Lower leg skin (tissue), 4 donors: ENCODE results near the gene PRR30. TPM values are rescaled to one million over a fixed set of nuclear protein-coding genes. Genes with fewer than 3 reads are reported as not detected.
A peak's percentile ranks its signal among the peaks of the same experiment; 100 is the strongest.

Source experiments
- DNase-seq, 2 donors: peaks; one replicate each; pipeline ENCODE4 v3.0.0-alpha.2; 2019; ENCODE audit warnings: low spot score in 2 of 2
- H3K4me3 ChIP-seq: fragments of 200-600 bp; sonication (generic); 2 replicates; pipeline ENCODE4 v1.5.1; 2017; ENCODE audit warnings: mild to moderate bottlenecking, low read depth; ENCODE audit not compliant: poor library complexity, severe bottlenecking
- CTCF ChIP-seq, 3 donors: fragments of 450-650 bp; IDR thresholded peaks; one replicate each; pipeline ENCODE4 v1.5.1; 2016; ENCODE audit warnings: antibody characterized with exemption in 3 of 3, mild to moderate bottlenecking in 3 of 3, moderate library complexity in 2 of 3
- POLR2A ChIP-seq, 2 donors: fragments of 450-650 bp; IDR thresholded peaks; one replicate each; pipeline ENCODE4 v1.6.1; 2016 to 2017; ENCODE audit warnings: antibody characterized with exemption in 2 of 2, mild to moderate bottlenecking in 1 of 2, moderate library complexity in 1 of 2
- WGBS, 2 donors: methylation state at CpG; one replicate each; pipeline ENCODE4 v1.1.5; 2018; 5-methylcytosine and 5-hydroxymethylcytosine counted together
- intact Hi-C: fragments of 100-400 bp; cut with DNase I; formaldehyde crosslinking; loops from one replicate; pipeline ENCODE4 v1.15.0; 2023; ENCODE audit warnings: low total_unique reads
- total RNA-seq, 4 donors: library from RNA; depleted of rRNA; stranded (reverse); fragments of >200 nt; gene quantifications; one replicate each; pipeline ENCODE4 v1.1.0, GENCODE V29; 2016

PRR30 gene
- total RNA-seq, 4 donors from 2014 or later: not detected

GRCh38 chr2:27171351-27171848 lies 32.2 kb upstream of the PRR30 start:
- intact Hi-C loops: no loop called here
- no peak overlapping the region for H3K4me3 ChIP-seq
- WGBS, 2 donors: 42 to 48% methylated on average over 8 of the region's 8 CpGs
- TF ChIP-seq CTCF (IDR thresholded peaks at IDR 0.05) (peak in 1 of 3 donors; percentile 24), POLR2A (IDR thresholded peaks at IDR 0.05) (no peak)
- no peak for DNase-seq

GRCh38 chr2:27170581-27171337 lies 31.5 kb upstream of the PRR30 start:
- no peak for DNase-seq
- TF ChIP-seq POLR2A (IDR thresholded peaks at IDR 0.05): no peak
- TF ChIP-seq CTCF (IDR thresholded peaks at IDR 0.05): no peak
- WGBS, 2 donors: 74 to 76% methylated on average over 6 of the region's 6 CpGs
- intact Hi-C loops: no loop called here
- H3K4me3 ChIP-seq: no peak overlapping the region

- intact Hi-C loops: no loop called here
- DNase-seq: no peak
Observed at GRCh38 chr2:27164960-27165763, 26.0 kb upstream of the PRR30 start.

GRCh38 chr2:27162151-27163121 lies 23.2 kb upstream of the PRR30 start:
- DNase-seq: no peak
- 86 to 89% methylated on average over 15 of the region's 15 CpGs for WGBS, 2 donors
- no peak for TF ChIP-seq CTCF (IDR thresholded peaks at IDR 0.05)
- TF ChIP-seq POLR2A (IDR thresholded peaks at IDR 0.05): no peak
- no peak overlapping the region for H3K4me3 ChIP-seq
- intact Hi-C loops: no loop called here

More at GRCh38 chr2:27164960-27165763, 26.0 kb upstream of the PRR30 start:
- WGBS, 2 donors: 82 to 83% methylated on average over 8 of the region's 8 CpGs
- TF ChIP-seq POLR2A (IDR thresholded peaks at IDR 0.05) (no peak), CTCF (IDR thresholded peaks at IDR 0.05) (no peak)
- no peak overlapping the region for H3K4me3 ChIP-seq

- intact Hi-C loops: no loop called here
Observed at GRCh38 chr2:27160191-27160590, 21.0 kb upstream of the PRR30 start.

More at GRCh38 chr2:27160191-27160590, 21.0 kb upstream of the PRR30 start:
- no peak overlapping the region for H3K4me3 ChIP-seq
- WGBS, 2 donors: 81 to 85% methylated on average over 9 of the region's 9 CpGs
- TF ChIP-seq CTCF (IDR thresholded peaks at IDR 0.05) (no peak), POLR2A (IDR thresholded peaks at IDR 0.05) (no peak)
- no peak for DNase-seq
